Sigmoid colon (tissue), 7 donors: ENCODE data around the gene ALDH1L2. TPM values are rescaled to one million over a fixed set of nuclear protein-coding genes. Genes with fewer than 3 reads are reported as not detected.

Experiments
- DNase-seq: peaks from one replicate; pipeline ENCODE4 v3.0.0-alpha.2; 2019
- H3K27ac ChIP-seq, 4 donors: fragments of 200-600 bp; sonication (generic); one replicate each; pipeline ENCODE4 v1.5.1; 2016 to 2019; ENCODE audit warnings: mild to moderate bottlenecking in 1 of 4
- H3K27me3 ChIP-seq, 3 donors: fragments of 200-600 bp; sonication (generic); one replicate each; pipeline ENCODE4 v1.5.1; 2019; ENCODE audit warnings: mild to moderate bottlenecking in 1 of 3
- H3K36me3 ChIP-seq, 4 donors: fragments of 200-600 bp; sonication (generic); one replicate each; pipeline ENCODE4 v1.5.1; 2016 to 2019
- H3K4me1 ChIP-seq, 4 donors: fragments of 200-600 bp; sonication (generic); one replicate each; pipeline ENCODE4 v1.5.1; 2017 to 2019
- H3K4me3 ChIP-seq, 4 donors: fragments of 200-600 bp; sonication (generic); one replicate each; pipeline ENCODE4 v1.5.1; 2017 to 2019; ENCODE audit warnings: mild to moderate bottlenecking in 2 of 4, moderate library complexity in 1 of 4
- H3K9me3 ChIP-seq, 4 donors: fragments of 200-600 bp in 3 of 4; sonication (generic) in 3 of 4; one replicate each; pipeline versions ENCODE4 v1.5.1 to v1.6.1; 2013 to 2019
- CTCF ChIP-seq, 4 experiments: fragments of 450-650 bp in 3 of 4; fragments of 200-600 bp in 1 of 4; IDR thresholded peaks; one replicate each; pipeline ENCODE4 v1.5.1; 2016 to 2019; ENCODE audit warnings: antibody characterized with exemption in 4 of 4, mild to moderate bottlenecking in 3 of 4, moderate library complexity in 2 of 4
- EP300 ChIP-seq, 4 donors: sonication (generic); formaldehyde crosslinking; IDR thresholded peaks; one replicate each; pipeline ENCODE4 v1.6.1; 2017; ENCODE audit warnings: antibody characterized with exemption in 4 of 4
- POLR2A ChIP-seq, 2 donors: fragments of 450-650 bp; IDR thresholded peaks; one replicate each; pipeline ENCODE4 v1.6.1; 2016; ENCODE audit warnings: antibody characterized with exemption in 2 of 2, mild to moderate bottlenecking in 2 of 2, moderate library complexity in 2 of 2
- POLR2AphosphoS5 ChIP-seq, 4 donors: sonication (generic); formaldehyde crosslinking; IDR thresholded peaks; one replicate each; pipeline ENCODE4 v1.6.1; 2017; ENCODE audit warnings: antibody characterized with exemption in 4 of 4
- WGBS, 2 donors: extraction: QIAGEN DNeasy Blood & Tissue Kit; methylation state at CpG; one replicate each; pipeline ENCODE4 v1.1.7; 2013; 5-methylcytosine and 5-hydroxymethylcytosine counted together
- intact Hi-C: fragments of 100-400 bp; cut with DNase I; formaldehyde crosslinking; loops from one replicate; pipeline ENCODE4 v1.15.1; 2023
- polyA plus RNA-seq, 3 donors: library from polyadenylated mRNA; stranded (reverse); fragments of 200-250 nt; gene quantifications; one replicate each; pipeline ENCODE4 v1.2.3, GENCODE V29; 2013
- total RNA-seq, 4 donors: library from RNA; depleted of rRNA; stranded (reverse); fragments of >200 nt; gene quantifications; one replicate each; pipeline ENCODE4 v1.1.0, GENCODE V29; 2016
- donor health status: healthy with polysubstance abuse.
- donor health status: Bipolar disorder and iron deficiency.
- donor health status: healthy.

The ALDH1L2 gene
- total and polyA plus RNA-seq, 7 donors = 0.23 to 13.0 (median 3.1) TPM

GRCh38 chr12:105071981-105072380 lies 12.3 kb downstream of the ALDH1L2 start:
- Histone ChIP-seq H3K9me3 (no peaks in the 10 kb centered on the region), H3K27me3 (no peaks in the 10 kb centered on the region), H3K36me3 (peaks cover 0 to 30% (median 1%) of the 10 kb centered on the region in 4 donors), H3K27ac (no peak overlapping the region), H3K4me3 (no peak overlapping the region), H3K4me1 (no peaks in the 10 kb centered on the region)
- WGBS, 2 donors = 96 to 99% methylated on average over 3 of the region's 3 CpGs
- DNase-seq = no peak
- intact Hi-C loops = no loop called here
- TF ChIP-seq EP300 (IDR thresholded peaks at IDR 0.05) (no peak), POLR2AphosphoS5 (IDR thresholded peaks at IDR 0.05) (no peak), POLR2A (IDR thresholded peaks at IDR 0.05) (no peak), CTCF (IDR thresholded peaks at IDR 0.05) (no peak)

GRCh38 chr12:105069936-105070702 lies 14.1 kb downstream of the ALDH1L2 start:
- H3K27ac ChIP-seq = no peak overlapping the region
- H3K36me3 ChIP-seq = peaks cover 0 to 30% (median 1%) of the 10 kb centered on the region in 4 donors
- DNase-seq = no peak
- intact Hi-C loops = no loop called here
- no peaks in the 10 kb centered on the region for H3K9me3 ChIP-seq
- TF ChIP-seq POLR2AphosphoS5 (IDR thresholded peaks at IDR 0.05) = no peak
- TF ChIP-seq EP300 (IDR thresholded peaks at IDR 0.05) = no peak
- H3K27me3 ChIP-seq = no peaks in the 10 kb centered on the region
- 35 to 65% methylated on average over 4 of the region's 4 CpGs for WGBS, 2 donors
- H3K4me3 ChIP-seq = no peak overlapping the region
- no peaks in the 10 kb centered on the region for H3K4me1 ChIP-seq

- intact Hi-C loops = no loop called here
- TF ChIP-seq POLR2A (IDR thresholded peaks at IDR 0.05) = no peak
- no peak for TF ChIP-seq POLR2AphosphoS5 (IDR thresholded peaks at IDR 0.05)
- no peak for TF ChIP-seq CTCF (IDR thresholded peaks at IDR 0.05)
- TF ChIP-seq EP300 (IDR thresholded peaks at IDR 0.05) = no peak
- no peak for DNase-seq
- 61 to 70% methylated on average over 6 of the region's 6 CpGs for WGBS, 2 donors
- Histone ChIP-seq H3K4me1 (no peaks in the 10 kb centered on the region), H3K4me3 (no peak overlapping the region), H3K27me3 (no peaks in the 10 kb centered on the region), H3K36me3 (peaks cover 0 to 29% (median 1%) of the 10 kb centered on the region in 4 donors), H3K27ac (no peak overlapping the region), H3K9me3 (no peaks in the 10 kb centered on the region)
These were observed 16.7 kb downstream of the ALDH1L2 start for GRCh38 chr12:105067511-105068031.

- Histone ChIP-seq H3K9me3 (no peaks in the 10 kb centered on the region), H3K4me1 (no peaks in the 10 kb centered on the region), H3K27ac (no peak overlapping the region), H3K4me3 (no peak overlapping the region), H3K36me3 (peaks cover 0 to 43% (median 2%) of the 10 kb centered on the region in 4 donors), H3K27me3 (no peaks in the 10 kb centered on the region)
- no peak for TF ChIP-seq POLR2AphosphoS5 (IDR thresholded peaks at IDR 0.05)
- TF ChIP-seq POLR2A (IDR thresholded peaks at IDR 0.05) = no peak
- TF ChIP-seq CTCF (IDR thresholded peaks at IDR 0.05) = no peak
- TF ChIP-seq EP300 (IDR thresholded peaks at IDR 0.05) = no peak
- WGBS, 2 donors = 61 to 70% methylated on average over 7 of the region's 7 CpGs
- DNase-seq = no peak
- intact Hi-C loops = no loop called here
These were observed 19.6 kb downstream of the ALDH1L2 start for GRCh38 chr12:105064564-105065178.

GRCh38 chr12:105060715-105061378 lies 23.4 kb downstream of the ALDH1L2 start:
- H3K4me3 ChIP-seq = no peak overlapping the region
- no peak for TF ChIP-seq POLR2AphosphoS5 (IDR thresholded peaks at IDR 0.05)
- no peak for TF ChIP-seq EP300 (IDR thresholded peaks at IDR 0.05)
- TF ChIP-seq CTCF (IDR thresholded peaks at IDR 0.05) = no peak
- no peak for TF ChIP-seq POLR2A (IDR thresholded peaks at IDR 0.05)
- no peak overlapping the region for H3K27ac ChIP-seq
- no peak for DNase-seq
- no peaks in the 10 kb centered on the region for H3K9me3 ChIP-seq
- 84 to 88% methylated on average over 11 of the region's 11 CpGs for WGBS, 2 donors
- no peaks in the 10 kb centered on the region for H3K27me3 ChIP-seq
- no peaks in the 10 kb centered on the region for H3K4me1 ChIP-seq
- intact Hi-C loops = no loop called here
- H3K36me3 ChIP-seq = peaks cover 0 to 52% (median 12%) of the 10 kb centered on the region in 4 donors
